Measurements from ENCODE around the gene ENDOG. TPM values are rescaled to one million over a fixed set of nuclear protein-coding genes. Genes with fewer than 3 reads are reported as not detected.
"Not testable (repeated sequence)": the region's sequence is repeated elsewhere in the genome, so short reads cannot be mapped to it uniquely, and the experiment has no call there.

The ENDOG gene
- total RNA-seq, 1 experiment from 2014 or later: 16.7 TPM

- DNase-seq: no peak
- H3T11ph ChIP-seq (ENCODE audit: low read length): no peak overlapping the region
These were observed 52.0 kb downstream of the ENDOG start for GRCh38 chr9:128870128-128870940.

DNA sequence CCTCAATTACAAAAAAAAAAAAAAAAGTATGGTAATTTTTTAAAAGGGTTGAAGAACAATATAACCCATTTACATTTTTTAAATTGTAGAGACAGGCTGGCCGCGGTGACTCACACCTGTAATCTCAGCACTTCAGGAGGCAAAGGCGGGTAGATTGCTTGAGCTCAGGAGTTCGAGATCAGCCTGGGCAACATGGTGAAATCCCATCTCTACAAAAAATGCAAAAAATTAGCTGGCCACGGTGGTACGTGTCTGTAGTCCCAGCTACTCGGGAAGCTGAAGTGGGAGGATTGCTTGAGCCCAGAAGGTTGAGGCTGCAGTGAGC, 52.6 kb downstream of the ENDOG start:
- H3K56ac ChIP-seq (ENCODE audit: insufficient read length, low read depth, low read length); H3K9me3 ChIP-seq (ENCODE audit: control insufficient read depth, low read depth, low read length); H4K5ac ChIP-seq (ENCODE audit: insufficient read length, low read depth, low read length); H3K14ac ChIP-seq (ENCODE audit: insufficient read depth, low read length); H2BK120ac ChIP-seq (ENCODE audit: low read depth, low read length, poor library complexity, severe bottlenecking); H3K27me3 Mint-ChIP-seq (ENCODE audit: low read depth); H3K79me1 ChIP-seq (ENCODE audit: insufficient read depth, low read depth, low read length, poor library complexity, severe bottlenecking); H2BK15ac ChIP-seq (ENCODE audit: low read depth, low read length); H3K9me3 Mint-ChIP-seq; H4K91ac ChIP-seq (ENCODE audit: insufficient read length, low read depth, low read length); H2BK20ac ChIP-seq (ENCODE audit: low read depth, low read length, poor library complexity, severe bottlenecking); H3K4me1 ChIP-seq (ENCODE audit: insufficient read depth, low read length); H2AFZ ChIP-seq (ENCODE audit: low read length); H3K4me2 ChIP-seq (ENCODE audit: insufficient read depth, insufficient read length, low read length); H3K4me1 Mint-ChIP-seq; H3K27me3 ChIP-seq (ENCODE audit: insufficient read depth, low read length); H2BK5ac ChIP-seq (ENCODE audit: insufficient read length, low read length); H3K23ac ChIP-seq (ENCODE audit: insufficient read length, low read depth, low read length); H2BK12ac ChIP-seq (ENCODE audit: insufficient read length, low read depth, low read length); H3K23me2 ChIP-seq (ENCODE audit: insufficient read length, low read depth, low read length, poor library complexity, severe bottlenecking); H4K20me1 ChIP-seq (ENCODE audit: control insufficient read depth, insufficient read depth, insufficient read length); H3T11ph ChIP-seq (ENCODE audit: low read length); H3K4me3 Mint-ChIP-seq; H4K8ac ChIP-seq (replicated peaks; ENCODE audit: insufficient read length, low read depth, low read length); H3K9ac ChIP-seq (ENCODE audit: extremely low read depth, insufficient read length, low read length); H3K4ac ChIP-seq (ENCODE audit: low read depth, low read length); H2AK5ac ChIP-seq (ENCODE audit: insufficient read length, low read length); H3K79me2 ChIP-seq (ENCODE audit: insufficient read depth, low read length); H3K27ac ChIP-seq (ENCODE audit: insufficient read length, low read depth, low read length); DNase-seq; H3K18ac ChIP-seq (ENCODE audit: insufficient read length, low read depth, low read length): not testable (repeated sequence)
- no CpG with 5 or more reads among the region's 7 CpGs for WGBS (ENCODE audit: extremely low coverage, insufficient read length, low lambda C conversion rate)
- Mint-ChIP-seq H3K36me3 (ENCODE audit: insufficient read depth in 1 of 3, low read depth in 3 of 3) (peaks cover 7 to 13% (median 8%) of the 10 kb centered on the region in 3 experiments; a peak in 6 of 7 replicates), H3K27ac (peak overlapping the region in 1 of 3 experiments; percentile 68; a peak in 1 of 7 replicates)

More at GRCh38 chr9:128870128-128870940, 52.0 kb downstream of the ENDOG start:
- Histone ChIP-seq H3K27ac (ENCODE audit: insufficient read length, low read depth, low read length) (no peak overlapping the region), H3K56ac (ENCODE audit: insufficient read length, low read depth, low read length) (no peak overlapping the region), H3K4ac (ENCODE audit: low read depth, low read length) (no peak overlapping the region), H3K9me3 (ENCODE audit: control insufficient read depth, low read depth, low read length) (no peaks in the 10 kb centered on the region), H3K14ac (ENCODE audit: insufficient read depth, low read length) (no peak overlapping the region), H3K23me2 (ENCODE audit: insufficient read length, low read depth, low read length, poor library complexity, severe bottlenecking) (no peaks in the 10 kb centered on the region), H3K4me1 (ENCODE audit: insufficient read depth, low read length) (no peaks in the 10 kb centered on the region), H4K91ac (ENCODE audit: insufficient read length, low read depth, low read length) (no peak overlapping the region), H3K18ac (ENCODE audit: insufficient read length, low read depth, low read length) (no peak overlapping the region), H2BK12ac (ENCODE audit: insufficient read length, low read depth, low read length) (no peak overlapping the region), H4K8ac (replicated peaks; ENCODE audit: insufficient read length, low read depth, low read length) (no peak overlapping the region), H2AK5ac (ENCODE audit: insufficient read length, low read length) (no peak overlapping the region), H3K79me2 (ENCODE audit: insufficient read depth, low read length) (no peaks in the 10 kb centered on the region), H3K23ac (ENCODE audit: insufficient read length, low read depth, low read length) (no peak overlapping the region), H2BK5ac (ENCODE audit: insufficient read length, low read length) (no peak overlapping the region), H3K27me3 (ENCODE audit: insufficient read depth, low read length) (no peaks in the 10 kb centered on the region), H2BK20ac (ENCODE audit: low read depth, low read length, poor library complexity, severe bottlenecking) (no peak overlapping the region), H4K20me1 (ENCODE audit: control insufficient read depth, insufficient read depth, insufficient read length) (no peaks in the 10 kb centered on the region), H4K5ac (ENCODE audit: insufficient read length, low read depth, low read length) (no peak overlapping the region), H3K79me1 (ENCODE audit: insufficient read depth, low read depth, low read length, poor library complexity, severe bottlenecking) (no peaks in the 10 kb centered on the region), H2BK120ac (ENCODE audit: low read depth, low read length, poor library complexity, severe bottlenecking) (no peak overlapping the region), H2AFZ (ENCODE audit: low read length) (no peak overlapping the region), H2BK15ac (ENCODE audit: low read depth, low read length) (no peak overlapping the region), H3K4me2 (ENCODE audit: insufficient read depth, insufficient read length, low read length) (no peak overlapping the region), H3K9ac (ENCODE audit: extremely low read depth, insufficient read length, low read length) (no peak overlapping the region)
- Mint-ChIP-seq H3K4me3 (no peak overlapping the region), H3K27me3 (ENCODE audit: low read depth) (no peaks in the 10 kb centered on the region), H3K9me3 (no peaks in the 10 kb centered on the region), H3K4me1 (no peaks in the 10 kb centered on the region), H3K36me3 (ENCODE audit: insufficient read depth in 1 of 3, low read depth in 3 of 3) (peaks cover 7 to 13% (median 8%) of the 10 kb centered on the region in 3 experiments; a peak in 6 of 7 replicates), H3K27ac (peak overlapping the region in 2 of 3 experiments; percentile 10 to 36; a peak in 4 of 7 replicates)
- TF ChIP-seq, protein P1, sequence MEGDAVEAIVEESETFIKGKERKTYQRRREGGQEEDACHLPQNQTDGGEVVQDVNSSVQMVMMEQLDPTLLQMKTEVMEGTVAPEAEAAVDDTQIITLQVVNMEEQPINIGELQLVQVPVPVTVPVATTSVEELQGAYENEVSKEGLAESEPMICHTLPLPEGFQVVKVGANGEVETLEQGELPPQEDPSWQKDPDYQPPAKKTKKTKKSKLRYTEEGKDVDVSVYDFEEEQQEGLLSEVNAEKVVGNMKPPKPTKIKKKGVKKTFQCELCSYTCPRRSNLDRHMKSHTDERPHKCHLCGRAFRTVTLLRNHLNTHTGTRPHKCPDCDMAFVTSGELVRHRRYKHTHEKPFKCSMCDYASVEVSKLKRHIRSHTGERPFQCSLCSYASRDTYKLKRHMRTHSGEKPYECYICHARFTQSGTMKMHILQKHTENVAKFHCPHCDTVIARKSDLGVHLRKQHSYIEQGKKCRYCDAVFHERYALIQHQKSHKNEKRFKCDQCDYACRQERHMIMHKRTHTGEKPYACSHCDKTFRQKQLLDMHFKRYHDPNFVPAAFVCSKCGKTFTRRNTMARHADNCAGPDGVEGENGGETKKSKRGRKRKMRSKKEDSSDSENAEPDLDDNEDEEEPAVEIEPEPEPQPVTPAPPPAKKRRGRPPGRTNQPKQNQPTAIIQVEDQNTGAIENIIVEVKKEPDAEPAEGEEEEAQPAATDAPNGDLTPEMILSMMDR (conservative IDR thresholded peaks at IDR 0.05): no peak
- no CpG with 5 or more reads among the region's 7 CpGs for WGBS (ENCODE audit: extremely low coverage, insufficient read length, low lambda C conversion rate)

Measured in H9 (cell line).